PC-3 (cell line): ENCODE measurements around the gene GABRG3. TPM values are rescaled to one million over a fixed set of nuclear protein-coding genes. Genes with fewer than 3 reads are reported as not detected.
A peak's percentile ranks its signal among the peaks of the same experiment; 100 is the strongest.

Experiments used
- ATAC-seq: fragments of 200-7000 bp; cut with Tn5 transposase; 2 replicates; pipeline ENCODE4 v1.9.1; 2020; ENCODE audit warnings: mild to moderate bottlenecking, moderate library complexity
- BruUV-seq: library from RNA; stranded (reverse); fragments of 400-500 nt; replicated peaks from 2 replicates; lab custom pipeline; 2021; lab: Mats Ljungman, UMichigan
- CTCF ChIA-PET: fragments of 300-600 bp; sonication (Branson Sonifier 250); formaldehyde crosslinking; loops from one replicate; lab custom pipeline; 2022; ENCODE audit warnings: antibody characterized with exemption; lab: Charles Lee
- POLR2A ChIA-PET: fragments of 300-600 bp; sonication (Branson Sonifier 250); formaldehyde crosslinking; loops from one replicate; lab custom pipeline; 2022; ENCODE audit warnings: antibody characterized with exemption; ENCODE audit not compliant: unreplicated experiment; lab: Charles Lee
- DNase-seq: peaks from one replicate; pipeline ENCODE4 v3.0.0-alpha.2; 2015
- H2AFZ ChIP-seq: fragments of 300-600 bp; sonication (generic); 2 replicates; pipeline ENCODE4 v1.6.0; 2016; ENCODE audit warnings: antibody characterized with exemption, low read length
- H3F3A ChIP-seq: fragments of 300-600 bp; sonication (generic); one replicate; pipeline ENCODE4 v1.6.0; 2017; ENCODE audit warnings: antibody characterized with exemption, low read length, control low read depth, mild to moderate bottlenecking; ENCODE audit not compliant: unreplicated experiment
- H3K27ac ChIP-seq: fragments of 300-600 bp; sonication (generic); 2 replicates; pipeline ENCODE4 v1.5.1; 2016; ENCODE audit warnings: mild to moderate bottlenecking, low read length
- H3K27me3 ChIP-seq: fragments of 300-600 bp; sonication (generic); 2 replicates; pipeline ENCODE4 v1.6.1; 2016; ENCODE audit warnings: low read length, mixed read lengths
- H3K36me3 ChIP-seq: fragments of 300-600 bp; sonication (generic); 2 replicates; pipeline ENCODE4 v1.6.1; 2016; ENCODE audit warnings: low read depth, mixed run types, low read length, mixed read lengths
- H3K4me1 ChIP-seq: fragments of 300-600 bp; sonication (generic); 2 replicates; pipeline ENCODE4 v1.5.1; 2016; ENCODE audit warnings: low read length; ENCODE audit not compliant: insufficient read depth
- H3K4me2 ChIP-seq: fragments of 300-600 bp; sonication (generic); 2 replicates; pipeline ENCODE4 v1.6.0; 2016; ENCODE audit warnings: low read length
- H3K4me3 ChIP-seq: fragments of 300-600 bp; sonication (generic); 2 replicates; pipeline ENCODE4 v1.5.1; 2016; ENCODE audit warnings: mild to moderate bottlenecking, low read length, mixed read lengths
- H3K79me2 ChIP-seq: fragments of 300-600 bp; sonication (generic); 2 replicates; pipeline ENCODE4 v1.6.1; 2017; ENCODE audit warnings: low read length, mixed read lengths
- H3K9ac ChIP-seq: fragments of 300-600 bp; sonication (generic); 2 replicates; pipeline ENCODE4 v1.6.0; 2016; ENCODE audit warnings: mild to moderate bottlenecking, low read length
- H3K9me2 ChIP-seq: fragments of 300-600 bp; sonication (generic); replicated peaks from 2 replicates; pipeline ENCODE4 v1.6.1; 2016; ENCODE audit warnings: mixed run types, low read length, mixed read lengths
- H3K9me3 ChIP-seq: fragments of 300-600 bp; sonication (generic); 2 replicates; pipeline ENCODE4 v1.6.1; 2016; ENCODE audit warnings: low read length, mixed read lengths
- H4K20me1 ChIP-seq: fragments of 300-600 bp; sonication (generic); 2 replicates; pipeline ENCODE4 v1.6.1; 2016; ENCODE audit warnings: low read length, mixed read lengths
- EZH2 ChIP-seq: fragments of 300-600 bp; sonication (generic); IDR thresholded peaks from one replicate; pipeline ENCODE4 v1.6.1; 2017; ENCODE audit warnings: antibody characterized with exemption, mild to moderate bottlenecking, low read length; ENCODE audit not compliant: unreplicated experiment
- EZH2phosphoT487 ChIP-seq: fragments of 300-600 bp; sonication (generic); IDR thresholded peaks from 2 replicates; pipeline ENCODE4 v1.6.1; 2018; ENCODE audit warnings: mild to moderate bottlenecking, antibody characterized with exemption, low read length, borderline replicate concordance
- intact Hi-C: fragments of 100-400 bp; cut with micrococcal nuclease; formaldehyde crosslinking; loops from 2 replicates; pipeline ENCODE4 v1.9.0; 2023
- total RNA-seq: library from RNA; depleted of rRNA; stranded (reverse); fragments of >200 nt; gene quantifications from 2 replicates; pipeline ENCODE4 v1.2.3, GENCODE V29; 2014
- TF ChIP-seq, protein P1 (sequence below): fragments of 300-600 bp; sonication (generic); conservative IDR thresholded peaks from 2 replicates; pipeline ENCODE4 v1.5.1; 2017; ENCODE audit warnings: antibody characterized with exemption, low read depth, mild to moderate bottlenecking, low read length

GABRG3 gene
- total RNA-seq, 1 experiment from 2014 or later, result 0.11 TPM

DNA sequence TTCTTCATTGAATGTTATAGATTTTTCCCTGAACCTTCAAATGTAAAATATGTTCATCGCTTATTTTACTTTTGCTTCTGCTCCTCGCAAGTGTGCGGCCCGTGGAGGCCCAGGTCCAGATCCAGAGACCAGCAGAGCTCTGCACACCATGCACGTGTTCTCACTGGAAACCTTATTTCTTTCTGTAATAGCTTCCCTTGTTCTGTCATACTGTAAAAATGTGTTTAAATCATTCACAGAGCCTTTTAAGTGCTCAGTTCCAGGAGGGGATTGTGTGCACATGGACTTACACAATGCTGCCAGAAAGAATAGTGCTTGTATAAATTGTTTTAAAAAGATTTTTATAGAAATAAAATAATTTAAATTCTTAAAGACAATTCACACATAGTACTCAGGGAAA is 359.3 kb downstream of the GABRG3 start:
- Histone ChIP-seq H3K9ac (no peak overlapping the region), H3K9me2 (no peaks in the 10 kb centered on the region), H3K36me3 (no peaks in the 10 kb centered on the region), H3K79me2 (no peaks in the 10 kb centered on the region), H2AFZ (no peak overlapping the region), H3K4me3 (no peak overlapping the region), H4K20me1 (no peaks in the 10 kb centered on the region), H3F3A (no peaks in the 10 kb centered on the region), H3K27me3 (no peaks in the 10 kb centered on the region), H3K9me3 (no peaks in the 10 kb centered on the region), H3K4me2 (no peak overlapping the region), H3K27ac (no peak overlapping the region), H3K4me1 (no peaks in the 10 kb centered on the region)
- TF ChIP-seq EZH2 (no peak), EZH2phosphoT487 (no peak)
- TF ChIP-seq, protein P1, sequence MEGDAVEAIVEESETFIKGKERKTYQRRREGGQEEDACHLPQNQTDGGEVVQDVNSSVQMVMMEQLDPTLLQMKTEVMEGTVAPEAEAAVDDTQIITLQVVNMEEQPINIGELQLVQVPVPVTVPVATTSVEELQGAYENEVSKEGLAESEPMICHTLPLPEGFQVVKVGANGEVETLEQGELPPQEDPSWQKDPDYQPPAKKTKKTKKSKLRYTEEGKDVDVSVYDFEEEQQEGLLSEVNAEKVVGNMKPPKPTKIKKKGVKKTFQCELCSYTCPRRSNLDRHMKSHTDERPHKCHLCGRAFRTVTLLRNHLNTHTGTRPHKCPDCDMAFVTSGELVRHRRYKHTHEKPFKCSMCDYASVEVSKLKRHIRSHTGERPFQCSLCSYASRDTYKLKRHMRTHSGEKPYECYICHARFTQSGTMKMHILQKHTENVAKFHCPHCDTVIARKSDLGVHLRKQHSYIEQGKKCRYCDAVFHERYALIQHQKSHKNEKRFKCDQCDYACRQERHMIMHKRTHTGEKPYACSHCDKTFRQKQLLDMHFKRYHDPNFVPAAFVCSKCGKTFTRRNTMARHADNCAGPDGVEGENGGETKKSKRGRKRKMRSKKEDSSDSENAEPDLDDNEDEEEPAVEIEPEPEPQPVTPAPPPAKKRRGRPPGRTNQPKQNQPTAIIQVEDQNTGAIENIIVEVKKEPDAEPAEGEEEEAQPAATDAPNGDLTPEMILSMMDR, result no peak
- ATAC-seq (no peak), DNase-seq (no peak)
- intact Hi-C loops, result no loop called here
- POLR2A ChIA-PET, result no interaction called here
- BruUV-seq, result no TSS peak
- CTCF ChIA-PET, result no interaction called here

DNA sequence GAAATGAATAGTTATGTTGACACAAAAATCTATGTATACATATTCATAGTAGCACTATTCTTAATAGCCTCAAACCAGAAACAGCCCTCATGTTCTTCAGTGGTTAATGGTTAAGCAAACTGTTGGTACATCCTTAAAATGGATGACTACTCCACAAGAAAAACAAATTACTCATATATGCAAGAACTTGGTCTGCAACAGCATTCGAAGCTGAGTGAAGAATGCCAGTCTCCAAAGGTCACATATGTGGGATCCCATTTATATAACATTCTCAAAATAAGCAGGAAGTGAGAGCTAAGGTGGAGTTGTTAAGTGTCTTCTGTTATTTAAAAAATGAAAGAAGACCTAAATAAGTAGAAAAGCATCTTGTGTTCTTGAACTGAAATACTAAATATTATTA is 365.7 kb downstream of the GABRG3 start:
- H3K79me2 ChIP-seq, result no peaks in the 10 kb centered on the region
- H3K36me3 ChIP-seq, result no peaks in the 10 kb centered on the region
- ChIA-PET CTCF (no interaction called here), POLR2A (no interaction called here)
- peak; percentile 25 for DNase-seq
- no peak overlapping the region for H2AFZ ChIP-seq
- no peak overlapping the region for H3K4me2 ChIP-seq
- BruUV-seq, result no TSS peak
- no peak overlapping the region for H3K27ac ChIP-seq
- TF ChIP-seq EZH2, result no peak
- TF ChIP-seq, protein P1, result no peak
- TF ChIP-seq EZH2phosphoT487, result no peak
- H3K4me3 ChIP-seq, result no peak overlapping the region
- H3K9me2 ChIP-seq, result no peaks in the 10 kb centered on the region
- intact Hi-C loops, result no loop called here
- 0 out of 2 replicates have a peak, but pooled peaks cover 6% of the 10 kb centered on the region for H3K9me3 ChIP-seq
- H3F3A ChIP-seq, result no peaks in the 10 kb centered on the region
- H3K27me3 ChIP-seq, result no peaks in the 10 kb centered on the region
- H4K20me1 ChIP-seq, result no peaks in the 10 kb centered on the region
- no peak overlapping the region for H3K9ac ChIP-seq
- no peak for ATAC-seq
- H3K4me1 ChIP-seq, result no peaks in the 10 kb centered on the region

DNA sequence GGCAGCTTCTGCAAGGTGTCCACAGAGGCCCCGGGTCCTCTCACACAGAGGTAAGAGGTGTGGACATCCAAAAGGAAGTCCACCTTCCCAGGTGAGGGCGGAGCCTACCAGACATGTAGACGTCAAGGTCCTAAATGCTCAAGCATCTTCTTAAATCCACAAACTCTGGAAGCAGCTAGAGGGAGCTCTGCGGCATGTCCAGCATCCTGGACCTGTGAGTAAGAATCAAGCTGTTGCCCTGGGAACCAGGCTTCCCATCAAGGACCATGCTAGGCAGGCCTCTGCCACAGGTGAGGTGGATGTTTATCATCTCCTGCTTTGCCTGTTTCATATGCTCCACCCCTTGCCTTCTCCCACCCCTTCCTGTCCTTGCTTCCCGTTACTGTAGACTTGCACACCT is 368.2 kb downstream of the GABRG3 start:
- CTCF ChIA-PET, result no interaction called here
- DNase-seq (no peak), ATAC-seq (no peak)
- Histone ChIP-seq H3F3A (no peaks in the 10 kb centered on the region), H3K4me3 (no peak overlapping the region), H3K27ac (no peak overlapping the region), H4K20me1 (no peaks in the 10 kb centered on the region), H3K36me3 (no peaks in the 10 kb centered on the region), H3K79me2 (no peaks in the 10 kb centered on the region), H3K27me3 (no peaks in the 10 kb centered on the region), H3K9ac (no peak overlapping the region), H3K9me2 (no peaks in the 10 kb centered on the region), H3K4me1 (no peaks in the 10 kb centered on the region), H3K9me3 (0 out of 2 replicates have a peak, but pooled peaks cover 6% of the 10 kb centered on the region), H3K4me2 (no peak overlapping the region), H2AFZ (no peak overlapping the region)
- intact Hi-C loops, result no loop called here
- POLR2A ChIA-PET, result no interaction called here
- TF ChIP-seq EZH2 (no peak), EZH2phosphoT487 (no peak)
- TF ChIP-seq, protein P1, result no peak
- no TSS peak for BruUV-seq
